Stimulated activated CD4-positive, alpha-beta T cell treated with anti-CD3 and anti-CD28 coated beads, Interleukin-1b, Interleukin-23, amount 100 ng/mL, for 24 hours (primary cell): ENCODE measurements around the gene CLSTN2.

ENCODE experiments used
- DNase-seq, 4 experiments: peaks; one replicate each; pipeline ENCODE4 v3.0.0-alpha.2; 2020; ENCODE audit warnings: low read depth in 4 of 4, low spot score in 1 of 4

CLSTN2 gene

DNA sequence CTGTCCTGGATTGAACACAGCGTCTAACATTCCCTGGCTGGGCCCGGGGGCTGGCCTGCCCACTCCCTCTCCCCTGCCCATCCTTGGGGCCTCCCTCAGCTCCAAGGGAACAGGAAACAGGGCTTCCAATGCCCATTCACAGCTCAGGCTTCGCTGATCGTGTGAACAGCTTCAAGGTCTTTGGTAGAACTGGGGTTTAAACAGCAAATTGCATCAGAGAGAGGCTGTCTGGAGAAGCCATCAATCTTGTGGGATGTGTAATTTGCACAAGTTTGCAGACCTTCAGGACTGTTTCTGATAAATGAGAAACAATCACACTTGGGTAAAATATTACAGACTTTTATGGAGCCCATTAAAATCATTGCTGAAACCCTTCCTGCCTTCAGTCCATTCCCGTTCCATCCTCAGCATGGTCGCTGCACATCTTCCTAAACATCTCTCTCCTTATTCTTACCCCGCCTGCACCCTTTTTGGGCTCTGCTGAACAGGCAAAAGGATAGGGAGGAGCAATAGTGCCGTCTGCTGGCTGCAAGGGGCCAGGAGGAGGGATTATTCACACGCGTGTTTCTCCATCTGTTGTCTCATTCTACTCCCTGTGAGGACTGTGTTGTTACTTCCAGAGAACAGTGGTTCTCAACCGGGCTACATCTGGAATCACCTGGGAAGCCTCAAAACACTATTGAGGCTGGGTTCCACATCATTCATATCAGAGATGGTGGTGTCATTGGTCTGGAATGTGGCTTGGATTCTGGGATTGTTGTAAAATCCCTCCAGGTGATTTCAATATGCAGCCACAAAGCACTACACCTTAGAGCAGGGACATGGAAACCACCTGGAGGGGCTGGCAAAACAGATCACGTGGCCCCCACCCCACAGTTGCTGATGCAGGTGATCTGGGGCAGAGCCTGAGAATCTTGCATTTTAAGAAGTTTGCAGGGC lies 116.3 kb downstream of the CLSTN2 start:
- DNase-seq = no peak

- DNase-seq = no peak
These were observed 118.1 kb downstream of the CLSTN2 start for GRCh38 chr3:140052771-140053702.

DNA sequence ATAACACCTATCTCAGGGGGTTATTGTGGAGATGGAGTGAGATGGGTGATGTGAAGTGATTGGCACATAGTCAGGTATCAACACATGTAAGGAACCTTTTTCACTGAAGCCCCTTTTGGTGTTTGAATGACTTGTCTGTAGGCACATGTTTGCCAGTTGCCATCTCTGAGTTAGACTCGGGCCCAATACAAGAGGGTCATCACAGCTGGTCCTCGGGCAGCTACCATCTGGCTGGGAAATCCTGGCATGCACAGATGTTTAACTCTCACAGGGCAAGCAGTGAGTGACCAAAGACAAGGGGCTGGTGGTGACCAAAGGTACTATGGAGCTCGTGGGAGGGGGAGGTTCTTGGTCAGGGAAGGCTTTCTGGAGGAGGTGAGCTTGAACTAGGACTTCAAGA lies 118.8 kb downstream of the CLSTN2 start:
- DNase-seq = no peak

DNA sequence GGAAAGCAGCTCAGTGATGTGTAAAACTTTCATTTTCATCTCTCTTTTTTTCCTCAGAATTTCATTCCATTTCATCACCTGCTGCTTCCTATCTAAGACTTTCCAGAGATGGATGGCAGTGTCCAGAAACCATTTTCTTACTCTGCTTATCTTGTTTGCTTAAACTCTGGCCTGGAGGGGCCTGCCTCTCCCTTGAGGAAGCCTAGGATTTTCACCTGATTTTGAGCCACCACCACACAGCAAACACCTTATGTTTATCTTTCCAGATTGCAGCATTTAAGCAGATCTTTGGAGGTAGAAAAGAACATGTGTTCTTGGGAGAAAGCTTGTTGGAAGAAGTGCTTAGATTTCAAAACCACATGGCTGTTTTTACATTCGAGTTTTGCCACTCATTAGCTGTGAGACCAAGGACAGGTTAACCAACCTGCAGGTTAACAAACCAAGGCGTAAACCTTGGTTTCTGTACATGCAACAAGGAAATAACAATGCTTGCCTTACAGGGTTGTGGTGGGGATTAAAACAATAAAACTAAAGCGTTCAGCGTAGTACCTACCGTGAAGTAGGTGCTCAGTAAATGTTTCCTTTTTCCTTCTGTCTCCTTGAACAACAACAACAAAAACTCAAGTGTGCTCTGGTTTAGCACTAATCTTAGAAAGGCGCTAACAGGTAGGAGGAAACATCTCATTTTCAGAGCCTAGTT lies 120.3 kb downstream of the CLSTN2 start:
- no peak for DNase-seq

DNA sequence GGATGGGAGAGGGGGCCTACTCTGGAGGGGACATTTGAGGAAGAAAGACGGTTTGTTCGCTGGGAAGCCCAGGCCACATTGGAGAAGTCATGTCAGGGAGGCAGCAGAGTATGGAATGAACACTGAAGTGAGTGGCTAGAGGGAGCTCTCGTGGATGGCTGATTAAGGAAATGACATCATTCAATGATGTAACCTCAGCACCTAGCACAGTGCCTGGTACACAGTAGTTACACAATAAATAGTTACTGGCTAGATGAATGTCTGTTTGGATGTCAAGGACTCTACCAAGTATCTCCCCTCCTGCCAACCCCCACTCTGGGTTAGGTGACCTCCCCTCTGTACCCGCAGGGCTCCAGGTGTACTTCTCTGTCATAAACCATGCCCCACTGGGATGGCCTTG lies 121.1 kb downstream of the CLSTN2 start:
- DNase-seq = no peak

GRCh38 chr3:140061211-140061610 lies 126.2 kb downstream of the CLSTN2 start:
- no peak for DNase-seq

DNA sequence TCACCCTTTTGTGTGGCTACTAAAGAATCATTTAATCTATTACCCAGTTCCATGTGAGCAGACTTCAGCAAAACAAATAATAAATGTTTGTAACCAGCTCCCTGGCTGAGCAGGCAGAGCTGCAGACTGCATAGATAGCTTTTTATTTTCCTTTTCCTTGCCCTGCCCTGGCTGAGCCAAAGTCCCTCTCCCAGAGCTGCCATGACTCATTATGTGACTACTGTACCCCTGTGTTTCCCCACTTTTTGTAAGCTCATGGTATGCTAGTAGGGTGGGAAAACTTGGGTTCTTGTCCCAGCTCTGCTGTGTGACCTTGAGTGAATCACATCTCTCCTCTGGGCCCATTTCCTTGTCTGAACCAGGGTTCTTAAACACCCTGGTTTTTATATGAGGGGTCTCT lies 127.5 kb downstream of the CLSTN2 start:
- no peak for DNase-seq

DNA sequence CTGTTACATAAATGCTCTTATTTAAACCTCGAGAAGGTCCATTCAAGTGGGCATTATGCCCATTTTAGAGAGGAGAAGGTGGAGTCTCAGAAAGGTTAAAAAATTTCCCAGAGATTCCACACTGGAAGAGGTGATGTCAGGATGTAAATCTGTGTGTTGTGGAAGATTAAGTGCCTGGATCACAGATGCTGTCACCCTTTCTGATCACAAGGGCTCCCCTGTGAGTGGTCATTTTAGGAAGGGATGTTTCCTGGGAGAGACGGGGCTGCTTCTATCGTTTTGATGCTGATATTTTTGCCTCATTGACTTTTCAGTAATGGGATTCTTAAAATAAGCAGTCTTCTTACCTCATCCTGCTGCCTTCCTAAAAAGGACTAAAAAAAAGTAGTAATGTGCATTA lies 132.5 kb downstream of the CLSTN2 start:
- DNase-seq = no peak

- no peak for DNase-seq
These were observed 133.6 kb downstream of the CLSTN2 start for GRCh38 chr3:140068494-140069017.

DNA sequence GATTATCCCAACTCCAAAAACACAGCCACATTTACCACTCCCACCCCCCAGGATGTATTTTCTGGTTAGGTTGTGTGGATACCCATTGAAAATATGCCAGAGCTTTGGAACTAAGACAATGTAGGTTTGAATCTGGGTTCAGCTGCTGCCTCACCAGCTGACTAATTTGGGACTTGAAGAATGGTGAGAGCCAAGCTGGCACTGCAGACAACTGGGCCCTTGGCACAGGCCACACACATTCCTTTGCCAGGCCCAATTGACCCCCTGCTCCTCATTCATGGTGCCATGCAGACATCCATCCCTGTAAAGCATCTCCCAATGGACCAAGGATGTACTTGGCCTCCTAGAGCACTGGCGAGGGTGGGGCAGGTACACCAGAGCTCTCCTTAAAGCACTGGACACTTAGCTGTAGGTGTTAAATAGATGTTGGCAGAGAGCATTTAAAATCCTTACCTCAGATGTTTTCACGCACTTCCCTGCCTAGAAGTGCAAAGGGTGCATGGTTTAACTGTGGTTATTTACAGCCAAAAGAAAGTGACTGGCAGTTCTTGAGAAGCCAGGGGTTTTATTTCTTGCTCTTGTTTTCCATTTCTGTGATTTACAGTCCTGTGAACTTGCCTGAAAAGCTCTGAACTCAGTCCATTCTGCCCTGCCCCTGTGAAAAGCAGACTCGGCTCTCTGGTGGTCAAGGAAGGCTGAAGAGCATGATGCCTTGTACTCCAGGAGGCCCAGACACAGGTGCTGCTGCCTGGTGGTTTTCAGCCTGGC lies 138.5 kb downstream of the CLSTN2 start:
- no peak for DNase-seq

DNA sequence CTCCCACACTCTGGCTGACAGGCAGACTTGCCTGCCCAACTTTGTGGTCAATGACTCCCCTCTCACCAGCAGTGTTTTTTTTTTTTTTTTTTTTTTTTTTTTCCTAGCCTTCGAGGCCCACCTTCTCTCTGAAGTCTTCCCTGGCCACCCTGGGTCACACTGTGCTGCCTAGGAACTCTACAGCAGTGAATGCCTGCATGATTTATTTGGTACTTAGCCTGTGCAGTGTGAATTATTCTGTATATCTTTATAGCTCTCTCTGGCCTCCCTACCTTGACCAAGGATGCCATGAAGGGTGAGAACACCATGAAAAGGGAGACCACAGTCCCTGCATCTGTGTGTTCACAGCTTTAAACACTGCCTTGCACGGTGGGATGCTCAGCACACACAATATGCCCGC lies 141.6 kb downstream of the CLSTN2 start:
- DNase-seq = no peak

DNA sequence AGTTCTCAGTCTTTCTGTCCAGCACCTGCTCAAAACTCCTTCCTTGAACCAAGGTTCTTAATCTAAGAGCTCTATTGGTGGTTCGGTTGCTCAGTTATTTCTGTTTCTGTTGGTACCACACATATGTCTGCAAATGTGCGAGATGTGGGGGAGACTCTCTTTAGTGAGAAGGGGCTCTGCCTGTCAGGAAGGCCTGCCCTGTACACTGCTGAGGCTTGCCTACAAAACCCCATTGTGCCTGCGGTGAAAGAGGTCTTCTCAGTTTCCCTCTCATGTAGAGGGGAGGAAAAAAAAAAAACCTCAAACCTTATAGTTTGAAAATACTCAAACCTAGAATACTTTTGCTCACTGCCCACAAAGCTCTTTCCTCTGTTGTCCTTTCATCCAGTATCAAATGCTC lies 142.4 kb downstream of the CLSTN2 start:
- no peak for DNase-seq

DNA sequence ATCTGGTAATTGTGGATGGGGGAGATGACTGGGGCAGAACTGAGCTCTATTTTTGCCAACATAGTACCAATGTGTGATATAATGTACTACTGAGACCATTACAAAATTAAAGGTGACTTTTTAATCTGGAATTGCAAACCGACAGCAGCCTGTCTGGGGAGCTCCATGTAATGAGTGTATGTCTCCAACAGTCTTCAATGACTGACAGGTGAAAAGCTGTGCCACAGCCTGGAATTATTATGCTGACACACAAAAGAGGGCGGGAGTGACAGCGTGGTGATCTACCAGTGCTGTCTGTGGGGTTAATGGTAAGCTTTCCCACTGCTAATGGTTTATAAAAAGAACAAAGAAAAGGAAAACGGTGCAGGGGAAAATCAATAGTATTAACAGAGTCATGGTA lies 143.4 kb downstream of the CLSTN2 start:
- DNase-seq = no peak

DNA sequence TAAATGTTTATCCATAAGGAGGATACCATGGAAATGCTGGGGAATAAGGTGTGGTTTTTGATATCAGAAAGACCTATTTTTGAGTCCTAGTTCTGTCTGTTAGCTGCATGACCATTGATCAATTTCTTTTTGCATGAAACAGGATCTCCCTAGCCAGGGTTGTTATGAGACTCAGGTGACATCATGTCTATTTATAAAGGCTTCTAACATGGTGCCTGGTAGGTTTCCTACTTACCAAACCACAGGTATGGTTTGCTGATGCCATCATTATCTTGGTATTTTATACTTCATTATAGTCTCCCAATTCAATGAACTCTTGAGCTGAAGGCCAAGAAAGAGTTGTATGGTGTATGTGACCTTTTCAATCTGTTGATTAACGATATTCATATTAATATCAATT lies 144.0 kb downstream of the CLSTN2 start:
- no peak for DNase-seq

DNA sequence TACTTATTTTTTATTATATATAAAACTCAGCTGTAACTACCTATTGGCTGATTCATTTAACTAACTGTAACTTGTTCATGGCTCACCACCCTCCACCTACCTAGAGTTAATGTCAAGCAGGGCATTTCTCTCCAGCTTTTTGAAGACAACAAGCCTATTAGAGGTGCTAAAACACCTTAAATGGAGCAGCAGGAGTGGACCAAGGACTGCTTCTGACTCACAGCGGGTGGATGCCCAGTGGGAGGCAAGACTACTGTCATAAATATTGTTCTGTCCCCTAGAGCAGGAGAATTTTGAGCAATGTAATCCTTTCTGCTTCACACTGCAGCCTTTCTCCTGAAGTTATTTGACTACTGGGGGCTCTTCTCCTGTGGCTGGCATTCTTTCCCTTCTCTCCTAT lies 146.9 kb downstream of the CLSTN2 start:
- no peak for DNase-seq

DNA sequence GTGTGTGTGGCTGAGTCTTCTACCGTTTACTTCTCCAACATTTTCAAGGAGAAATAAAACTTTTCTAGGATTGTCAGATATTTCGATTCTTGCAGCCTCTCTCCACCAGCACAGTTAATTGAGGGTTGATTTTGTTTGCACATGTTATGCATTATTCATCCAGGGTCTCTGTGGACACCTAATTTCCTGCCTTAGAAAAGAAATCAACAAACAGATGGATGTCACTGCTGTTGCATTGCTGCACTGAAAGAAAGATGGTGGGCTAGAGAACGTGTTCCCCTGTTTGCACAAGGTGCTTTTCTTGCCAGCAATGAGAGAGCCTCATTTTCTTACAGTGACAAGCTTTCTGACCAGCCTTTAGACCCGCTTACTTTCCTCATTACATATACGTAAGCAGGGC lies 150.0 kb downstream of the CLSTN2 start:
- DNase-seq = no peak

DNA sequence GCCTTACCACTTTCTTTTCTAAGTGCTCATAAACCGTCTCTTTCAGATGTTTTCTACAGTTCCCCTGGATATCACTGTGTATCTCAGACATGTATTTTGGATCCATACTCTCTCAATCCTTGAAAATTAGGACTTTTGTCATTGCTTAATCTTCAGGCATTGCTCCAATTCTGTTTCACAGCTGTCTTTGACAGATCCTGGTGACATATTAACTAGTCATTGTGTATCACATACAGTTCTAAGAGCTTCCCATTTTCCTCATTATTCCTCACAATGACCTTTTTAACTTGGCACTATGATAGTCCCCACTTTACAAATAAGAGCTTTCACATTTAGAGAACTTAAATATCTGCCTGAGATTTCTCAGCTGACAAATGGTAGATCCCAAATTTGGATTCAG lies 151.7 kb downstream of the CLSTN2 start:
- no peak for DNase-seq

GRCh38 chr3:140088058-140088457 lies 153.1 kb downstream of the CLSTN2 start:
- no peak for DNase-seq

- DNase-seq = no peak
These were observed 153.5 kb downstream of the CLSTN2 start for GRCh38 chr3:140088513-140088912.

DNA sequence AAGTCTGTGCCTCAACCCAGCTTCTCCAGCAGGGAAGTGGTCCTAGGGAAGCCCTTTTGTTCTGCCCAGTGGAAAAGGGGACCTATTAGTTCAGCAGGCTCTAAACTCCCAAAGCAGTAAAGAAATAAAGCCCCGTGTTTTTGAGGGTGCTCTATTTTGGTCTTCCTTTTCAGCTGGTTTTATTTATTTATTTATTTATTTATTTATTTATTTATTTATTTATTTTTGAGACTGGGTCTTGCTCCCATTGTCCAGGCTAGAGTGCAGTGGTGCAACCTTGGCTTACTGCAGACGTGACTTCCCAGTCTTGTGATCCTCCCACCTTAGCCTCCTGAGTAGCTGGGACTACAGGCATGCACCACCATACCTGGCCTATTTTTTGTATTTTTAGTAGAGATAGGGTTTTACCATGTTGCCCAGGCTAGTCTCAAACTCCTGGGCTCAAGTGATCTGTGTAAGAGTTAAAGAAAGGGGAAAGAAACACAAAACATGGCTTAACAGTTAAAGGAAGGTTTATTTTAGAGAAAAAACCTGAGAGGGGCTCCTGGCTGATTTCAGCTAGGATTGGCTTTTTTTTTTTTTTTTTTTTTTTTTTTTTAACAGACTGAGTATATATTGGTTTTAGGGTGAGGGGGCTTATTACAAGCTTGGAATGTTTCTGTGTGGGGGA lies 154.6 kb downstream of the CLSTN2 start:
- DNase-seq = no peak
